HG02759 (cell line): ENCODE data around the gene MEX3D.

Experiments used
- ATAC-seq: cut with Tn5 transposase; IDR thresholded peaks from one replicate; pipeline ENCODE4 v1.9.1; 2021; ENCODE audit warnings: mild to moderate bottlenecking, moderate library complexity; ENCODE audit not compliant: unreplicated experiment

MEX3D gene

GRCh38 chr19:1568320-1569019 lies at the start of gene MEX3D:
MEX3D (minus strand) TSS chr19:1568325; CDS start chr19:1568058, 267 bp downstream.
- ATAC-seq, result peak; percentile 73

DNA sequence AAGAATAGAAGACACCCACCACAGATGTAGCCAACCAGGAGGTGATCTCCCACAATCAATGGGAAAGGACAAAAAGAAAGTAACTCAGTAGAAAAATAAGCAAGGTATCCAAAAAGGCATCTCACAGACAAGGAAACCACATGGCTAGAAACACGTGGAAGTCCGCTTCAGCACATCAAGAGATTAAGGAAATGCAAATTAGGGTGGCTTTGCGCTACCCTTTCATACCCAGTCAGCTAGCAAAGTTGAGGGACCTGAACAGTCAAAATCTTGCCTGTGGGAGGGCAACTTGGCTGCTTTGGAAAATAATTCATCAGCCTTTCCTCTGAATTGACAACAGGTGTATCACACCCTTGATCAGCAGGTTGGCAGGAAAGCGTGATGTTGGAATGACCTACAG lies 48.8 kb upstream of the MEX3D start:
- ATAC-seq, result no peak

DNA sequence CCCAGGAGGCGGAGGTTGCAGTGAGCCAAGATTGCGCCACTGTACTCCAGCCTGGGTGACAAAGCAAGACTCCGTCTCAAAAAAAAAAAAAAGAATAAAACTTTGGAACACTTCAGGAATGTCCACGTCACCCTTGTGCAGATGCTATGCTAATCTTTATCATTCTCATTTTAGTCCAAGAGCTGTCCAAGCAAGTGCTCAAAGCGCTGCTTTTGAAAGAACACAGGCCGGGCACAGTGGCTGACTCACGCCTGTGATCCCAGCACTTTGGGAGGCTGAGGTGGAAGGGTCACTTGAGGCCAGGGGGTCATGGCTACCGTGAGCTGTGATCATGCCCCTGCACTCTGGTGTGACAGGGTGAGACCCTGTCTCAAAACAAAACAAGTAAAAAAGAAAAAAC lies 48.3 kb upstream of the MEX3D start:
- ATAC-seq, result no peak

DNA sequence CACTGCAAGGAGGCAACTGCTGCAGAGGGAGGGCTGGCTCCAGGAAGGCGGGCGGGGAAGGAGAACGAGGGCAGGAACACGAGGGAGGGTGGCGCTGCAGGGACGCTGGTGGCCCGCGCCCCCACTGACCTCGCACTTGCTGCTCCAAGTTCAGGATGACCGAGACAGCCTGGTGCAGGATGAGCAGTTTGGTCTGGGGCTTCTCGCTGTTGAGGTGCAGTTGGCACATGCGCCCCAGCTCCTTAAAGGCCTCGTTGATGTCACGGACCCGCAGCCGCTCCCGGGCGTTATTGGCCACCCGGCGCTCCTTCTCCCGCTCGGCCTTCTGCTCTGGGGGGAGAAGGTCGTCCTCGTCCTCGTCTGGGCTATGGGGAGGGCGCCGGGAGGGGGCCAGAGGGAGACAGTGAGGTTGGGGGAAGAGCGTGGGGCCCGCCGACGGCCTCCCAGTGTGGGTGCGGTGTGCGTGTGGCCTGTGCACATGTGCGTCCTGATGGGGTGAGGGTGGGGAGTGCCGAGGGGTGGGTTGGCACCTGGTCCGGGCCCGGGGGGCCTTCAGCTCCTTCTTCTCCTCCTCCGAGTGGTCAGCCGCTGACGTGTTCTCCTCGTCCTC lies 47.1 kb upstream of the MEX3D start:
- no peak for ATAC-seq

DNA sequence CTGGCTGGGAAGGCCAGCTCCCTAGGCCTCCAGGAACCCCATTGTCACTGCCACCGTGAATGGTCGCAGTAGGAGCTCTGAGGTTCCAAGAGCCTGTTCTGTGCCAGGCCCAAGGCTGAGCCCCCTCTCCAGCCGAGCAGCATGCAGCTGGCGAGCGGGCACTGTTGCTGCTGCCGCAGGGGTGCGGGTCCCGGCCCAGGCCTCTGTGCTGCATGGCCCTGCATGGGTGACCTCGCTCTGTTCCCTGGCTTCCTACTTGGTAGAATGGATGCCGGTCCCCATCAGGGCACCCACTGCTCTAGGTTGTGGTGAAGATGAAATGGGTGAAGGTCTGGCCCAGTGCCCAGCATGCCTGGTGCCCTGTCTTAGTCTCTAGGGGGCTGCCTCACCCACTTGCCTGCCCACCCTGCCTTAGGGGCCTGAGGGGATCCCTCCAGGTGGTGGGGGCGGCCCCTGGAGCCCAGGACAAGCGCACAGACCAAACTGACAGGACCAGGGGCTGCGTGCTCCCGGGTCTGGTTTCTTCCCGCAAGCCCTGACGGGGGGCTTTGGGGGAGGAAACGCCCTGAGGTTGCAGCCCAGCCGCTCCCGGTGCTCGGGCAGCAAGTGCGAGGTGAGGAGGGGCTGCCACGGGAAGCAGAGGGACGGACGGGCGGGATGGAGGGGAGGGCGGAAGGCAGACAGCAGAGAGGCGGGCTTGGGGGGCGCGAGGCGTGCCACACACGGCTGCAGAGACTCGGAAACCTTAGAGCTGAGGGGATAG lies 45.9 kb upstream of the MEX3D start:
- no peak for ATAC-seq

GRCh38 chr19:1613146-1613545 lies 45.0 kb upstream of the MEX3D start:
- no peak for ATAC-seq

DNA sequence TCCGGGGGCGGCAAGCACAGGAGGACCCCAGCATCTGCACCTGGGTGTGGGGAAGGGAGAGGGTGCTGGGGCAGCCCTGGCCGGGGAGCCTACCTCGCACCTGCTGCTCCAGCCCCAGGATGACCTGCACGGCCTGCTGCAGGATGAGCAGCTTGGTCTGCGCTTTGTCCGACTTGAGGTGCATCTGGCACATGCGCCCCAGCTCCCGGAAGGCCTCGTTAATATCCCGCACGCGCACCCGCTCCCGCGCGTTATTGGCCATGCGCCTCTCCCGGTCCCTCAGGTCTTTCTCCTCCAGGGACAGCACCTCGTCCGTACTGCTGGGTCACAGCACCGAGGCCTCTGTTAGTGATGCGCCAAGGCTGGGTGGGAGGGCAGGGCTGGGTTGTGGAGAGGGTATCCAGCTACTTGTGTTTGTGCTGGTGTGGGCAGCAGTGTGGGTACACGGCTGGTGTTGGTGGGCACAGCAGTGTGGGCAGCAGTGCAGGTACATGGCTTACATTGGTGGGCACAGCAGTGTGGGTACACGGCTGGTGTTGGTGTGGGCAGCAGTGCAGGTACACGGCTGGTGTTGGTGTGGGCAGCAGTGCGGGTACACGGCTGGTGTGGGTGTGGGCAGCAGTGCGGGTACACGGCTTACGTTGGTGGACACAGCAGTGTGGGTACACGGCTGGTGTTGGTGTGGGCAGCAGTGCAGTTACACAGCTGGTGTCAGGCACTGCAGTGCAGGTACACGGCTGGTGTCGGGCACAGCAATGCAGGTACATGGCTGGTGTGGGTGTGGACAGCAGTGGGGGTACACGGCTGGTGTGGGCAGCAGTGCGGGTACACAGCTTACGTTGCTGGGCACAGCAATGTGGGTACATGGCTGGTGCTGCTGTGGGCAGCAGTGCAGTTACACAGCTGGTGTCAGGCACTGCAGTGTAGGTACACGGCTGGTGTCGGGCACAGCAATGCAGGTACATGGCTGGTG lies 44.3 kb upstream of the MEX3D start:
- no peak for ATAC-seq

DNA sequence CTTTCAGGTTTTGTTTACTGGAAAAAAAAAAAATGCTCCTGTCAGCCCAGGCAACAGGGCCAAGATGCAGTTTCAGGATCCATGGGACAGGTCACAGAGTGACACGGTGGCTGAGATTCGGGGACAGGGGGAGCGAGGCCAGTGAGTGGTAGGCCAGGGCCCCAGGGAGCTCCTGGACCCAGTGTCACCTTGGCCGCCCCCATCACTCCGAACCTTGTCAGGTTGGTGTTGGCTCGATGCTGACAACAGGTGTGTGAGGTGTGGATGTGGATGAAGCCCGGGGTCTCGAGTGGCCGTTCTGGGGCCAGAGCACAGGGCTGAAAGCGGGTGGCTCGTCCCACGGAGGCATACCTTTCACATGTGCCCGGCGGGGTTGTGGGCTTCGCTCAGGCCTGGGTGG lies 43.2 kb upstream of the MEX3D start:
- ATAC-seq, result no peak

- no peak for ATAC-seq
Measured at GRCh38 chr19:1610579-1610978, 42.5 kb upstream of the MEX3D start.

- no peak for ATAC-seq
Measured at GRCh38 chr19:1609680-1610474, 41.8 kb upstream of the MEX3D start.

DNA sequence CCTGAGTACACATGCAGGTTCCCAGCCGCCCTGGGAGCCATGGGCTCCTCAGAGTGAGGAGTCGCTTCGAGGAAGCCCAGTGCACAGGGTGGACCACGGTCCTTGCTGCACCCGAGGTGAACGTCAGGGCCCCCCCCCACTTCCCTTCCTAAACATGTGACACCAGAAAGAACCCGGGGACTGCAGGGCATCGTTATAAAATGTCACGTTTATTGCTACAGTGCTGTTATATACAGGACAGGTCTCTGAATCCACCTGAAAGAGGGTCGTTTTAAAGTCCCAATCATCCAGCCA lies 40.9 kb upstream of the MEX3D start:
- no peak for ATAC-seq

DNA sequence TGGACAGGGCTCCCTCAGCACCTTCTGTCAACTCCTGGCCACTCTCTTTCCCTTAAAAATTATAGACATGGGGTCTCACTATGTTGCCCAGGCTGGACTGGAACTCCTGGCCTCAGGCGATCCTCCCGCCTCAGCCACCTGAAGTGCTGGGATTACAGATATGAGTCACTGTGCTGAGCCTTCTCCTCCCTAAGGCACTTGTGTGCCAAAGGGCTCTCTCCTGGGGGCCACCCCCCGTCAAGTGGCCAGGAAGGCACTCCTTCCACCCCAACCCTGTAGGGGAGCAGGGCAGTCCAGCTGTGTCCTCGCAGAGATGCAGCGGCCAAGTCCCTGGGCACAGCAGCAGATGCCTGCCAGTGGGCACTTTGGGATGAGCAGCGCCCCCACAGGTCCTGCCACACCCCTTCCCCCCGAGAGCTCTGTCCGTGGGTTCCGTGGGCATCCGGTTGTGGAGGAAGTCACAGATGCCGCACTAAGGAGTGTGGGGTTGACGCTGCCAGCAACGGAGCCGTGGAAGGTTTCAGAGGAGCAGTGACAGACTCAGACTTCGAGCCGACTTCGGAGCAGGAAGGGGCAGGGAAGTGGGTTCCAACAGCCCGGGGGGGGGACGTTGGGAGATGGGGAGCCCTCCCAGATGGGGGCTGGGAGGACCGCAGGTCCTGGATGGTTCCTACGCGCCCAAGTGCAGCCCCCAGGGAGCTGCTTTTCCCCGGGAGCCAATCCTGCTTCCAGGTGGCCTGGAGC lies 40.4 kb upstream of the MEX3D start:
- no peak for ATAC-seq

GRCh38 chr19:1606138-1606651 lies 38.1 kb upstream of the MEX3D start:
- no peak for ATAC-seq

DNA sequence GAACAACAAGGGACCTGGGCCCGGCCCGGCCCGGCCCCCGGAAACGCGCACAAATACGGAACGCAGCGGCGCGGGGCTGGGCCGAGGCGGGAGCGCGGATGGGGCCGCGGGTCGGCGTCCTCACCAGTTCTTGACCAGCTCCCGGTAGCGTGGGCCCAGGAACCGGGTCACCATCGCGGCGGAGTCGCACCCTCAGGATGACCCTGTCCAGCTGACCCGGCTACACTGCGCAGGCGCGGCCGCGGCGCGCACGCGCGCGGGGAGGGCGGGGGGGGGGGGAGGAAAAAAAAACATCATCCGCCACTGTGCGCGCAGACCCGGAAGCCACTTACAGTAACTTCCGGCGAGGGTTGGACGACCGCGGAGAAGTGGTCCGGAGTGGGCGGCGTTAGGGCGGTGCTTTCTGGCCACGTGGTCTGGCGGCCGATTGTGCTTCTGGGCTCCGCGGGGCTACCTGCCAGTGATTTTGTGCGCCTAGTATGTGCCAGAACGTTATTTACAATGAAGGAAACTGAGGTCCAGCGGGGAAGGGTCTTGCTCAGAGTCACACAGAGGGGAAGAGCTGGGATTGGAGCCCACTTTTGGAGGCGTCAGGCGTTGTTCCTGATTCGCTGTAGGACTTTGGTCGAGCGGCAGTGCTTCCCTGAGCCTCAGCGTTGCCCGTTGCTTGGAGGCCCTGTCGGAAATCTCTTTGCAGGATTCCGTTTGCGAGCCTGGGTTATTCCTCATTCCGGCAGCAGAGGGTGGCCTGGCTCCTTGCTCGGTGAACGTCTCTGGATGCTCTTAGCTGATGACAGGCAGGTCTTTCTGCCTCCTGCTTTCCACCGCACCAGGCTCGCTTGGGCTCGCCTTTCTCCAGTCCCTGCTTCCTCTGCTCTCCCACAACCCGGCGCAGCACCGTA lies 37.4 kb upstream of the MEX3D start, which contains the start of gene UQCR11:
Gene UQCR11 (minus strand): TSS at position 227 of the 902 bp plus-strand sequence. CDS start 53 bp downstream, at position 174.
- ATAC-seq, result peak; percentile 87

DNA sequence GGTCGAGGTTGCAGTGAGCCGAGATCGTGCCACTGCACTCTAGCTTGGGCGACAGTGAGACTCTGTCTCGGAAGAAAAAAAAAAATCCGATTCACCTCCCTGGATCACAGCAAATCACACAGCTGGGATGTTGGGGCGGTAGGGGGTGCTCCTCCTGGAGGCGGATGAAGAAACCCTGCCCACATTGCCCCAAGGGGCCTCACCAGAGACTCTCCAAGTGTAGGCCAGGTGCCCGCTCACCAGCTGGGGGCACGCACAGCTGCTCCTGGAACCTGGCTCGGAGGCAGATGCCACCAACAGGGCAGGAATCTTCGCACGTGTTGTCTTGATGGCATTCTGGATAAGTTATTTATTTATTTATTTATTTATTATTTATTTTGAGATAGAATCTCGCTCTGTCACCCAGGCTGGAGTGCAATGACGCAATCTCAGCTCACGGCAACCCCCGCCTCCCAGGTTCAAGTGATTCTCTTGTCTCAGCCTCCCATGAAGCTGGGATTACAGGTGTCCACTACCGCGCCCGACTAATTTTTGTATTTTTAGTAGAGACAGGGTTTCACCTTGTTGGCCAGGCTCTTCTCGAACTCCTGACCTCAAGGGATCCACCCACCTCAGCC lies 34.1 kb upstream of the MEX3D start:
- ATAC-seq, result no peak

DNA sequence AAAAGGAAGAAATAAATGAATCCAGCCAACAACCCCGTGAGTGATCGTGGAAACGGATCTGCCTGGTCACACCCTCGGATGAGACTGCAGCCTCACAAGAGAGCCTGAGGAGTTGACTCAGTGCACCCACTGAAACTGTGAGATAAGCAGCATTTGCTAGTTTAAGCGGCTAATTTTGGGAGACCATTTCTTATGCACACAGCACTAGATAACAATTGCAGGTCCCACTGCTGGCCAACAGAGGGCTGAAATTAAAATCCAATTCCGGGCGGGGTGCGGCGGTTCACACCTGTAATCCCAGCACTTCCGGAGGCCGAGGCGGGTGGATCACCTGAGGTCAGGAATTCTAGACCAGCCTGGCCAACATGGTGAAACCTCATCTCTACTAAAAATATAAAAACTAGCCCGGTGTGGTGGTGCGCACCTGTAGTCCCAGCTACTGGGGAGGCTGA lies 33.5 kb upstream of the MEX3D start:
- no peak for ATAC-seq

DNA sequence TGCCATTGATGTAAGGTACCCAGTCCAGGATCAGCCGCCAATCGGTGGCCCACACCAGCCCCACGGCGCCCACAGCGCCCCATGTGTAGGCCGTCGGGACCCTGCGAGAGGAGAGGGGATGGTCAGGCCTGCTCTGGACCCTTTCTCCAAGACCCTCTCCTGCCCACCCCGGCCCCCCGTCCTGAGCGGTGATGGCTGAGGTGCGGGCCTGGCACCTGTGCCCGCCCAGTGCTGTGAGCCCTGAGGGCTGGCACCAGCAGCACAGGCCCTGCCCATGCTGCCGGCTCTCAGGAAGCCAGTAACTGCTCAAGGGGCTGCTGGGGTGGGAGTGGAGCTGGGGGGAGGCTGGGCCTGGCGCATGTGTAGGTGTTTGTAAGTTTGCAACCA lies 31.3 kb upstream of the MEX3D start:
- no peak for ATAC-seq
